ENCODE results near the gene C1orf35. TPM values are rescaled to one million over a fixed set of nuclear protein-coding genes. Genes with fewer than 3 reads are reported as not detected.
A peak's percentile ranks its signal among the peaks of the same experiment; 100 is the strongest.

The C1orf35 gene
- polyA plus RNA-seq, 3 donors = 13.8 to 16.7 (median 15.3) TPM

DNA sequence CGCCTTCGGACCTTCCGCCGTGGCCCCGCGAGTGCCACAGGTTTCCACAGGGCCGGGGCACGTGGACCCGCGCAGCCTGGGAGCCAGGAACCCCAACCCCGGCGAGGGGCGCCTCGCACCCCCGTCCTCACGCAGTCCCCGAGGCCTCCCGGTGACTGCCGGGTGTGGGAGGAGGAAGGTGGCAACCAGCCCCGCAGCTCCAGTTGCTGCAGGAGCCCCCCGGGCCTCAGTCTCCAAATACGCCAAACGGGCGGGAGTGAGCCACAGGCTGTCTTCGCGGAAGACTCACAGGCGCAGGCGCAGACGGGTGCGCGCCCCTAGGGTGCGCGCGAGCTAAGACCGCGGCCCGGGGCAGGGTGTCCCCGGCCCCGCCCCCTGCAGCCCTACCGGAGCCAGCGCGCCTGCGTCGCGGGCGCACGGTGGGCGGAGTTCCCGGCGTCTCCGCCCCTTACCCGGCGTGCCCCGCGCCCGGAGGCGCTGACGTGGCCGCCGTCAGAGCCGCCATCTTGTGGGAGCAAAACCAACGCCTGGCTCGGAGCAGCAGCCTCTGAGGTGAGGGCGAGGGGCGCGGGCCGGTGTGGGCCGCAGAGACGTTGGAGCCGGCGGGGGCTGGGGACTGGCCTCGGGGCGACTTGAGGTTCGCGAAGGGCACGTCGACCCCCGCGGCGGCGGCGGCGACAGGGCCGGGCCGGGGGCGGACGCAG is 20.8 kb downstream of the C1orf35 start, which contains the start of gene ARF1:
Gene ARF1, plus strand, starts transcription at position 495 of the 704 bp plus-strand sequence. CDS start 14,407 bp downstream, outside the sequence.
- peak; percentile 84 to 90 (median 87) for DNase-seq (ENCODE audit: low read depth in 3 of 3, low spot score in 2 of 3)

GRCh38 chr1:228081578-228082213 is 21.4 kb downstream of the C1orf35 start:
- DNase-seq (ENCODE audit: low read depth in 3 of 3, low spot score in 2 of 3) = no peak

DNA sequence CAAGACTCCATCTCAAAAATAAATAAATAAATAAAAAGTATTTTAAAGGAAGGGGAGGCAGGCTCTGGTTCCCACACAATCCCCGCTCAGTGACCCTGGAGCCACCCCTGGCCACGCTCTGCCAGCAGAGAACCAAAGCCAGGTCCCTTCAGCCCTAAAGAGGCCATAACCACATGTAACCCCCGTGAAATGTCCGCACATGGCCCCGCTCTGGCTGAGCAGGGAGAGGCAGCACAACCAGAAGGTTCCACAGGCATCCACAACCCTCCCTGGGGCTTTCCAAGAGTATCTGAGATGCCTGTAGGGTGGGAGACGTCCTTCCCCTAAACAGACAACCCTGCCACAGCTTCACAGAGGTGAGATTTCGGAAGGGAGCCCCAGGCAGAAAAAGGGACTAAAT is 22.0 kb downstream of the C1orf35 start:
- DNase-seq (ENCODE audit: low read depth in 3 of 3, low spot score in 2 of 3) = no peak

DNA sequence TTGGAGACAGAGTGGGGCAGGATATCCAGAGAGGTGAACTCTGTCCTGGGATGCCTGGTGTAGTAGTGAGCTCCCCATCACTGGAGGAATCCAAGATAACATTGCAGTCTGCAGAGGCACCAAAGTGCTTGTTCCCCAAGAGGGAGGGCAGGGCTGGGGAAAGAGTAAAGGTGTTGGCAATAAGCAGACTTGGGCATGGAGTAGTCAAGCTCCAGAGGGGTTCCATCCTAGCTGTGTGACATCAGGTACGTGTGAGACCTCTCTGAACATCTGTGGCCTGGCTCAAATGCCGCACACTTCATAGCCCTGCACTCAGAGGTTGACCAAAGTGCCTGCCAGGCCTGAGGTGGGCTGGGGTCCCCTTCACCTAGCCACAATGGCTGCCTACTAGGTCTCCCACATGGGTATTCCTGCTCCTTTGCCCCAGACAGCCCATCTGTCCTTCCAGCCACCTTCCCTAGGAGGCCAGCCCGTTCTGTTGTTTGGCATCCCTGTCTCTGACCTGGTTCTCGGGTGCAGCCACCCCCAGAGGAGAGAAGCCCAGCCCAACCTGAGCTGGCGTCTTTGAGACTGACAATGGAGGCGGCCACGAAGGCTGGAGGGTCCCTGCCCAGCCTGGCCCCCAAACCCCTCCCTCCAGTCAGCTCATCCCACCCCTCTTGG is 23.4 kb downstream of the C1orf35 start:
- no peak for DNase-seq (ENCODE audit: low read depth in 3 of 3, low spot score in 2 of 3)

DNA sequence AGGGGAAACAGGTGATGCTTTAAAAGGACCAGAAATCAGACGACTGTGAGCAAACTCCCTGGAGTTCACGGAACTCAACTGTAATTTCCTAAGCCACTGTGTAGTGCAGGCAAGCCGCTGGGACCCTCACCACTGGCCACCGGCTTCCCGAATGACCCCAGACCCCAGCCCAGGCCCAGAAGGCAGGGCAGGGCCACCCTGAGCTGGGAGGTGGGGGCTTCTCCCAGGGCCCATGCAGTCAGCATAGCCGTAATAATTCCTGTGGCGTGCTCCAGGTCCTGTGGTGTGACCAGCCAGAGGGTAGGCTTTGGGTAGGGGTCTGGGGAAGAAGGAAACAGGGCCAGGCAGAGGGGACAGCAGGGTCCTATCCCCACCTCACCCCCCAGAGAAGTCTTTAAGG is 24.1 kb downstream of the C1orf35 start:
- DNase-seq (ENCODE audit: low read depth in 3 of 3, low spot score in 2 of 3) = no peak

DNA sequence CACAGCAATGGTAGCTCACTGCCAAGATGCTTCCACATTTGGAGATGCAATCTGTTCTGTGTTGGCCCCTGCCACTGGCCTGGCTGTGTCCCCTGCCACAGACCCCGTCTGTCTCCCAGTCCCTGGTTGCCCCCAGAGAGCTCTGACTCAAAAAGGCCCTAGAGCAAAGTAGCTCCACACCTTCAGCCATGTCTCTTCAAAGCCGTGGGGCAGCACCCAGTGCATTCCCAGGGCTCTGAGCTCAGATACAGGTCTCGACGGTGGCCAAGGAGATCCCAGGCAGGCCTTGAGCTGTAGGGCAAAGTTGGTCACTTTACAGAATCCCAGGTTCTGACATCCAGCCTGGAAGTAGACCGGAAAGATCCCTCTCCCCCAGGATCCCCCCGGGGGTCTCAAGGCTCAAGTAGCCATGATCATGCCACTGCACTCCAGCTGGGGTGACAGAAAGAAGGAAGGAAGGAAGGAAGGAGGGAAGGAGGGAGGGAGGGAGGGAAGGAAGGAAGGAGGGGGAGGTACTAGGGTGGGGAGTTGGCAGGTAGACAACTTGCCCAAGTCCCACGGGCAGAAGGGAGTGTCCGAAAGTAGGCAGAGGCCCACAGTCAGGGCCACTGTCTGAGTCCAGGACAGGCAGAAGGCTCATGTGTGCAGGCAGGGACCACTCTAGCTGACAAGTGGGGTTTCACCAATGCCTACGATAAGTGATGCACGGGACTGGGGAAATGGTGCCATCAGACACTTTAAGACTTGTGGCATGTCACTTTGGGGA is 25.4 kb downstream of the C1orf35 start:
- no peak for DNase-seq (ENCODE audit: low read depth in 3 of 3, low spot score in 2 of 3)

DNA sequence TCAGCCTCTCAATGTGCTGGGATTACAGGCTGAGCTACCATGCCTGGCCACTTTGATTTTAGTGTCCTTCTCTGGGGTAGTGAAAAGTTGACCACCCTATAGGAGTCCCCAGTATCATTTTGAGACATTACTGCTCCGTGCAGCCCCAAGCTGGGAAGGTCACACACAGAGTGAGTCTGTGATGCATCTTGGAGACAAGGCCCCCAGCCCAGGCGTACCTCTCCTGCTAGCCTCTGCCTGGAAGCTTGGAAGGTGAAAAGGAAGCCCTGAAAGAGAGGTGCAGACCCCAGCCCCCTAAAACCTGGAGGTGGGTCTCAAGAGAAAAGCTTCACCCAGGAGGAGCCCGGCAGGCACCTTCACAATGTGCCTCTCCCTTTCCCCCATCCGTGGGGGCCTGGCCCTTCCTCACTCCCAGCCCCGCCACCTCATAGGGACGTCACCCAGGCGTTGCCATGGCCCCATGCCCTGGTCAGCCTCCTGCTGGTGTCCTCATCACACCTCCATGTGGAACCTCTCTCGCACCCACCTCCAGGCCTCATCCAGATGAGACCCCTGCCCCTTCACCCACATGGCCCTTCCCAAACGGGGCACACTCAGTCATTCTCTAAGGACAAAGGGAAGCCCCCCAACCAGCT is 26.2 kb downstream of the C1orf35 start:
- no peak for DNase-seq (ENCODE audit: low read depth in 3 of 3, low spot score in 2 of 3)

DNA sequence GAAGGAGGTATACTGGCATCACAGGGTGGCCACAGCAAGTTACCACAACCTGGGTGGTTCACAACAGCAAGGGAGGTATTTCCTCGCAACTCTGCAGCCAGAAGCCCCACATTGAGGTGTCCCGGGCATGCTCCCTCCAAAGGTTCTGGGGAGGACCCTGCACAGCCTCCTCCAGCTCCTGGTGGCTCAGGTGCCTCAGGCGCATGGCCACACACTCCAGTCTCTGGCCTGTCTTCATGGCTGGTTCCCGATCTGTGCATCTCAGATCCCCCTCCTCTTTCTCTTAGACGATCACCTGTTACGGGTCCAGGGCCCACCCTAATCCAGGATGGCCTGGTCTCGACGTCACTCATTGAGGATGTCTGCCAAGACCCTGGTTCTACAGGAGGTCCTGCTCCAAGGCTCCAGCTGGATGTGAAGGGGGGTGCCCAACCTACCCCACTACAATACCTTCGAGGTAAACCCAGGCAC is 27.3 kb downstream of the C1orf35 start:
- DNase-seq (ENCODE audit: low read depth in 3 of 3, low spot score in 2 of 3) = no peak

DNA sequence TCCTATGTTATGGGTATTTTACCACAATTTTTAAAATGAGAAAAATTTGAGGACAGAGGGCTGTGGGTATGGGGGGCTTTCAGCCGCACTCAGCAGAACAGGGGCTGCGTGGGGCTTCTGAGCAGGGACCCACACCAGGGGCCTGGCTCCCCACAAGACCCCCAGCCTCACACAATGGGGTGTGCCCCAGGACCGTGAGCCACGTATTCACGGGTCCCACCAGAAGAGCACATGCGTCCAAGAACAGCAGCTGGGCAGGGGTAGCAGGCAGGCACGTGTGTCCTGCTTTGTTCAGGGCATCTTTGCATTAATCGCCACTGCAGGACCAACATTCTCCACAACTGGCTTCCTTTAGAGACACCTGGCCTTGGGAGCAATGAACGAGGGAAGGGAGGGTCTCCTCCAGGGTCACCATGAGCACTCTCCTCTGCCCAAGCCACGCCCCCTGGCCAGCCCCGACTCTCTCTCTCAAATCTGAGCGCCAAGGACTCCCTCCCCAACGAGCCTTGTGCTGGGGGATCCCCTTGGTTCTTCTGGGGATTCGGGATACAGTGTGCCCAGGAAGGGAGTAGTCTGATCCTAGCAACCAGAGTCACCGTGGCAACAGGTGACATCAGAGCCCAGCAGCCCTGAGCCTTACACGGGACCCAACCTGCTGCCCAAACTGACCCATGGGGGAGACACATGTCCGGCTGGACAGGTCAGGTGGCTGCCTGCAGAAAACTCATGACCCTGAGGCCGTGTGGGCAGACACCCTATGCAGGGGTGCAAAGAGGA is 28.0 kb downstream of the C1orf35 start:
- DNase-seq (ENCODE audit: low read depth in 3 of 3, low spot score in 2 of 3) = no peak

GRCh38 chr1:228073857-228074545 is 29.1 kb downstream of the C1orf35 start:
- DNase-seq (ENCODE audit: low read depth in 3 of 3, low spot score in 2 of 3) = no peak

DNA sequence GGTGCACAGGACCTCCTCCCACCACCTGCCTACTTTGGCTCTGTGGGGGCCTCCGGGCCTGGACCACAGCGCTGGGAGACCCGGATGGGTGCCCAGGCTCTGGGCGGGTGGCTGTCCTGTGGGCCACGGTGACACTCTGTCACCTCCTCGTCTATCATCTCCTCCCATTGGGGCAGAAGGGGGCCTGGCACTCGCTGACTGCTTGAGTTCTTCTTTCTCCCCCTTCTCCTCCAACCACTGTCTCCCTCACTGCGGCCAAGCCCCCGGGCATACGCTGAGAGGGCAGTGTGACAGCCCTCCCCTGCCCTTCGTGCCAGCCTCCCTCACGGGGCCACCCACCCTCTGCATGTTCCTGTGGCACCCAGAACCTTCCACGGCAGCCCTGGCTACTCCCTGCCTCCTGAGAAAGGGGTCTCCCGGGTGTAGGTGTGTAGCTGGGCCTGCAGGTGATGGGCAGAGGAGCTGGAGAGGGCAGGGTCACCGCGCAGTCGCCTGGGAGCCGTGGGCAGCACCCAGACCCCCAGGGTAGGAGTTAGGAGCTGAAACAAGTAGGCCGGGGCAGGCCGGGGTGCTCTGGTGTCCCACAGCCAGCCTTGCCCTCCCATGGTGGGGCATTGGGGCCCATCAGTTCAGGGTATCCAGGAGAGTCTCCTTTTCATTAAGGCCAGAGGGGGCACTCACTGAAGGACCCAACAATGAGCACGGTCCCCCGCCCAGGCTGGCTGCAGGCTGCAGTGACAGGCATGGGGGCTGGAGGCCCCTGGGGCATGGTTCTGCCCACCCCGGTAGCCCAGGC is 29.9 kb downstream of the C1orf35 start:
- no peak for DNase-seq (ENCODE audit: low read depth in 3 of 3, low spot score in 2 of 3)

GRCh38 chr1:228072658-228073043 is 30.5 kb downstream of the C1orf35 start:
- DNase-seq (ENCODE audit: low read depth in 3 of 3, low spot score in 2 of 3) = no peak

DNA sequence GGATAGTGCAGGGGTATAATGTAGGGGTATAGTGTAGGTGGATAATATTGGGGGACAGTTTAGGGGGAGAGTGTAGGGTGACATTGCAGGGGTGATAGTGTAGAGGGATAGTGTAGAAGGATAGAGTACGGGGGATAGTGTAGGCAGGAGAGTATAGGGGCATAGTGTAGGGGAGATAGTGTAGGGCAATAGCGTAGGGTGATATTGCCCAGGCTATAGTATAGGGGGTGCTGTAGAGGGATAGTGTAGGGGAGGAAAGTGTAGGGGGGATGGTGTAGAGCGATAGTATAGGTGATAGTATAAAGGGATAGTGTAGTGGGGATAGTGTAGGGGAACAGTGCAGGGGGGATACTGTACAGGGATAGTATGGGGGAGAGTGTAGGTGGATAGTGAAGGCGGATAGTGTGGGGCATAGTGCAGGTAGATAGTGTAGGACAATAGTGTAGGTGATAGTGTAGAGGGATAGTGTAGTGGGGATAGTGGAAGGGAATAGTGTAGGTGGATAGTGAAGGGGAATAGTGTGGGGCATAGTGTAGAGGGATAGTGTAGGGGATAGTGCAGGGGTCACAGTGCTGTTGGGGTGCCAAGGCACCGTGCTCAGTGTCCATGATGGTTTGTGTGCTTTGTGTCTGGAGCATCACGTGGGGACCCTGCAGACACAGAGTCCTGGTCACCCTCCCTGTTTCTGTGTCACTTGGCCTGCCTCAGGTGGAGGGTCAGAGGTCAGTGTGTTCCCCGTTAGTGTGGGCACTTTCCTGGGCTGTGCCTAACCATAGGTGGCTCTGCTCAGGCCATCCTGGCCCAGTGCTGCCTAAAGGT is 31.1 kb downstream of the C1orf35 start:
- DNase-seq (ENCODE audit: low read depth in 3 of 3, low spot score in 2 of 3) = no peak

DNA sequence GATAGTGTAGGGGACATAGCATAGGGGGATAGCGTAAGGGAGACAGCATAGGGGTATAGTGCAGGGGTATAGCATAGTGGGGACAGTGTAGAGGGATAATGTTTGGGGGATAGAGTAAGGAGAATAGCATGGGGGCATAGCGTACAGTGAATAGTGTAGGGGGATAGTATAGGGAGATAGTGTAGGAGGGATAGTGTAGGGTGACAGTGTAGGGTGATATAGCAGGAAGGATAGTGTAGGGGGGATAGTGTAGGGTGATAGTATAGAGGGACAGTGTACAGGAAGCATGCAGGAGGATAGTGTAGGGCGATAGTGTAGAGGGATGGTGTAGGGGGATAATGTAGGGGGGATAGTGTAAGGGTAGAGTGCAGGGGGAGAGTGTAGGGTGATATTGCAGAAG is 32.3 kb downstream of the C1orf35 start:
- no peak for DNase-seq (ENCODE audit: low read depth in 3 of 3, low spot score in 2 of 3)

- no peak for DNase-seq (ENCODE audit: low read depth in 3 of 3, low spot score in 2 of 3)
Observed at GRCh38 chr1:228070173-228070572, 33.0 kb downstream of the C1orf35 start.

DNA sequence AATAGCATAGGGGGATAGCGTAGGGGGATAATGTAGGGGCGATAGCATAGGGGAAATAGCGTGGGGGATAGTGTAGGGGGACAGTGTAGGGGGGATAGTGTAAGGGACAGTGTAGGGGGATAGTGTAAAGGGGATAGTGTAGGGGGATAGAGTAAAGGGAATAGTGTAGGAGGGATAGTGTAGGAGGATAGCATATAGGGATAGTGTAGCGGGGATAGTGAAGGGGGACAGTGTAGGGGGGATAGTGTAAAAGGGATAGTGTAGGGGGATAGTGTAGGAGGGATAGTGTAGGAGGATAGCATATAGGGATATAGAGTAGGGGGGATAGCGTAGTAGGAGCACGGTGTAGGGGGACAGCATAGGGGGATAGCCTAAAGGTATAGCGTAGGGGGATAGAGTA is 34.8 kb downstream of the C1orf35 start:
- DNase-seq (ENCODE audit: low read depth in 3 of 3, low spot score in 2 of 3) = no peak

DNA sequence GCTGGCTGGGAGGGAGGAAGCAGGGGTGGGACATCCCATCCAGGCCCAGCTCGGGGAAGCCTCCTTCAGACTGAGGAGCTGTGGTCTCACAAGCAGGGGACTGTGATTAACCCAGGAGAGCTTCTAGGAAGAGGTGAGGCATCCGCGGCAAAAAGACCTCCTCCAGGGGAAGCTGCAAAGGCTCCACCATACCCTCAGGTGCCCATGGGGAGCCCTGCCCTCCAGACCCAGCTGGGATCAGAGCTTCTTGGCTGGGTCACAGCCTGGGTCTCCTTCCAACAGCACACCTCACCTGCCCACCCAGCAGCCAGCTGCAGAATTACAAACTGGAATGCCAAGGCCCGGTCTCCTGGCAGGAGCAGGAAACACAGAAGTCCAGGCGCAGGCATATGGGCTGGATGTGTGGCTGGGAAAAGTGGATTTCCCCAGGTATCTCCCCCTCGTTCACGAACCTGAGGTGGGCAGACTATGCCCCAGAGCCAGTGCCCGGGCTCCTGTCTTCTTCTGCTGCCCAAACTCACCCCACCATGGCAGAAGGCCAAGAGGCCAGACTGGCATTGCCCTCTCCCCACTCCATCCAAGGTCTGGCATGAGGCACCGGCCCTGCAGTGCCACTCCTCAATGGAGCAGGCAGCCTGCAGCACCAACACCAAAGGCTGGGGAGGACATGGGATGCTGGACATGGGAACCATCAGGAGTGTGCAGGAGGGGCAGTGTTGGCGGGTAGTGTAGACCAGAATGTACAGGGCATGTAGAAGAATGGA is 36.1 kb downstream of the C1orf35 start:
- DNase-seq (ENCODE audit: low read depth in 3 of 3, low spot score in 2 of 3) = no peak

Data from right renal cortex interstitium (tissue), 3 donors.